Fibroblast of peridontal ligament (primary cell): ENCODE data around the gene FBXL5.

Experiments used
- DNase-seq: peaks from one replicate; pipeline ENCODE4 v3.0.0-alpha.2; 2010; ENCODE audit errors: extremely low read depth

The FBXL5 gene

GRCh38 chr4:15557786-15558550 is 97.2 kb downstream of the FBXL5 start:
- DNase-seq = no peak

- no peak for DNase-seq
Observed at GRCh38 chr4:15556511-15557092, 98.6 kb downstream of the FBXL5 start.
